H9 (cell line): ENCODE measurements around the gene MAML1. TPM values are rescaled to one million over a fixed set of nuclear protein-coding genes. Genes with fewer than 3 reads are reported as not detected.

Experiments
- DNase-seq: peaks from one replicate; pipeline ENCODE4 v3.0.0-alpha.2; 2017
- H2AFZ ChIP-seq: one replicate; pipeline ENCODE4 v1.6.1; 2013; ENCODE audit warnings: mild to moderate bottlenecking, low read length, control low read depth, moderate library complexity
- H2AK5ac ChIP-seq: 2 replicates; pipeline ENCODE4 v1.6.1; 2013; ENCODE audit warnings: low read length, control low read depth, mixed read lengths; ENCODE audit not compliant: insufficient read length
- H2BK120ac ChIP-seq: one replicate; pipeline ENCODE4 v1.6.1; 2013; ENCODE audit warnings: low read depth, mild to moderate bottlenecking, low read length, control low read depth, inconsistent platforms; ENCODE audit not compliant: poor library complexity, severe bottlenecking
- H2BK12ac ChIP-seq: 2 replicates; pipeline ENCODE4 v1.6.1; 2013; ENCODE audit warnings: low read length, control low read depth, mixed read lengths, low read depth; ENCODE audit not compliant: insufficient read length
- H2BK15ac ChIP-seq: 2 replicates; pipeline ENCODE4 v1.6.1; 2013; ENCODE audit warnings: low read depth, low read length, control low read depth
- H2BK20ac ChIP-seq: one replicate; pipeline ENCODE4 v1.6.1; 2013; ENCODE audit warnings: low read depth, mild to moderate bottlenecking, low read length, control low read depth, inconsistent platforms; ENCODE audit not compliant: poor library complexity, severe bottlenecking
- H2BK5ac ChIP-seq: 2 replicates; pipeline ENCODE4 v1.6.1; 2013; ENCODE audit warnings: low read length, control low read depth, mixed read lengths; ENCODE audit not compliant: insufficient read length
- H3K14ac ChIP-seq: 2 replicates; pipeline ENCODE4 v1.6.1; 2013; ENCODE audit warnings: low read length, control low read depth; ENCODE audit not compliant: insufficient read depth
- H3K18ac ChIP-seq: 2 replicates; pipeline ENCODE4 v1.6.1; 2013; ENCODE audit warnings: low read depth, mild to moderate bottlenecking, mixed read lengths, low read length, control low read depth; ENCODE audit not compliant: insufficient read length
- H3K23ac ChIP-seq: 2 replicates; pipeline ENCODE4 v1.6.1; 2013; ENCODE audit warnings: low read length, control low read depth, mixed read lengths, low read depth; ENCODE audit not compliant: insufficient read length
- H3K23me2 ChIP-seq: 2 replicates; pipeline ENCODE4 v1.6.1; 2013; ENCODE audit warnings: low read depth, mild to moderate bottlenecking, mixed read lengths, low read length, control low read depth; ENCODE audit not compliant: insufficient read length, poor library complexity, severe bottlenecking
- H3K27ac ChIP-seq: 2 replicates; pipeline ENCODE4 v1.5.1; 2013; ENCODE audit warnings: low read length, control low read depth, mixed read lengths, low read depth; ENCODE audit not compliant: insufficient read length
- H3K27me3 ChIP-seq: 2 replicates; pipeline ENCODE4 v1.6.1; 2013; ENCODE audit warnings: low read length, control low read depth, inconsistent platforms; ENCODE audit not compliant: insufficient read depth
- H3K4ac ChIP-seq: 2 replicates; pipeline ENCODE4 v1.6.1; 2013; ENCODE audit warnings: low read depth, mild to moderate bottlenecking, control low read depth, inconsistent platforms, low read length, moderate library complexity
- H3K4me1 ChIP-seq: 2 replicates; pipeline ENCODE4 v1.6.1; 2013; ENCODE audit warnings: low read length, control low read depth, inconsistent platforms; ENCODE audit not compliant: insufficient read depth
- H3K4me2 ChIP-seq: 2 replicates; pipeline ENCODE4 v1.6.1; 2013; ENCODE audit warnings: low read length, control low read depth, mixed read lengths; ENCODE audit not compliant: insufficient read length, insufficient read depth
- H3K56ac ChIP-seq: 2 replicates; pipeline ENCODE4 v1.6.1; 2013; ENCODE audit warnings: low read depth, mild to moderate bottlenecking, mixed read lengths, low read length, control low read depth; ENCODE audit not compliant: insufficient read length
- H3K79me1 ChIP-seq: 2 replicates; pipeline ENCODE4 v1.6.1; 2013; ENCODE audit warnings: low read depth, mild to moderate bottlenecking, moderate library complexity, low read length, control low read depth, inconsistent platforms; ENCODE audit not compliant: insufficient read depth, poor library complexity, severe bottlenecking
- H3K79me2 ChIP-seq: 2 replicates; pipeline ENCODE4 v1.6.1; 2013; ENCODE audit warnings: low read length, control low read depth, inconsistent platforms; ENCODE audit not compliant: insufficient read depth
- H3K9ac ChIP-seq: 2 replicates; pipeline ENCODE4 v1.6.1; 2013; ENCODE audit warnings: low read length, control low read depth, mixed read lengths; ENCODE audit not compliant: insufficient read length; ENCODE audit errors: extremely low read depth
- H3K9me3 ChIP-seq: one replicate; pipeline ENCODE4 v1.6.1; 2013; ENCODE audit warnings: low read depth, low read length, inconsistent platforms; ENCODE audit not compliant: control insufficient read depth
- H3T11ph ChIP-seq: one replicate; pipeline ENCODE4 v1.6.1; 2013; ENCODE audit warnings: mild to moderate bottlenecking, low read length, control low read depth, inconsistent platforms
- H4K20me1 ChIP-seq: one replicate; pipeline ENCODE4 v1.6.1; 2013; ENCODE audit not compliant: control insufficient read depth, insufficient read length, insufficient read depth
- H4K5ac ChIP-seq: 2 replicates; pipeline ENCODE4 v1.6.1; 2013; ENCODE audit warnings: low read depth, mild to moderate bottlenecking, mixed read lengths, low read length, control low read depth; ENCODE audit not compliant: insufficient read length
- H4K8ac ChIP-seq: replicated peaks from 2 replicates; pipeline ENCODE4 v1.6.1; 2013; ENCODE audit warnings: low read length, control low read depth, mixed read lengths, low read depth; ENCODE audit not compliant: insufficient read length
- H4K91ac ChIP-seq: 2 replicates; pipeline ENCODE4 v1.6.1; 2013; ENCODE audit warnings: low read depth, mild to moderate bottlenecking, moderate library complexity, mixed read lengths, low read length, control low read depth; ENCODE audit not compliant: insufficient read length
- H3K27ac Mint-ChIP-seq, 3 experiments: 2 replicates in 2 of 3; 3 replicates in 1 of 3; pipeline ENCODE4 v1.8.0; 2020 to 2021; ENCODE audit warnings: mixed read lengths in 3 of 3, mild to moderate bottlenecking in 1 of 3, moderate library complexity in 1 of 3
- H3K27me3 Mint-ChIP-seq: 2 replicates; pipeline ENCODE4 v1.8.0; 2021; ENCODE audit warnings: low read depth, mild to moderate bottlenecking, moderate library complexity, mixed read lengths
- H3K36me3 Mint-ChIP-seq, 3 experiments: 2 replicates in 2 of 3; 3 replicates in 1 of 3; pipeline ENCODE4 v1.8.0; 2020 to 2021; ENCODE audit warnings: low read depth in 3 of 3, mixed read lengths in 3 of 3; ENCODE audit not compliant: insufficient read depth in 1 of 3
- H3K4me1 Mint-ChIP-seq, 2 experiments: 2 replicates each; pipeline ENCODE4 v1.8.0; 2020; ENCODE audit warnings: mixed read lengths in 2 of 2
- H3K4me3 Mint-ChIP-seq, 2 experiments: 2 replicates in 1 of 2; 3 replicates in 1 of 2; pipeline ENCODE4 v1.8.0; 2020 to 2021; ENCODE audit warnings: mild to moderate bottlenecking in 2 of 2, mixed read lengths in 2 of 2, moderate library complexity in 1 of 2
- H3K9me3 Mint-ChIP-seq, 2 experiments: 2 replicates in 1 of 2; 3 replicates in 1 of 2; pipeline ENCODE4 v1.8.0; 2020; ENCODE audit warnings: mild to moderate bottlenecking in 2 of 2, mixed read lengths in 2 of 2, moderate library complexity in 1 of 2
- WGBS: extraction: QIAGEN DNeasy Blood & Tissue Kit; methylation state at CpG from one replicate; pipeline ENCODE4 v1.1.7; 2013; ENCODE audit warnings: missing lambda C conversion rate, low lambda C conversion rate, mixed read lengths; ENCODE audit not compliant: insufficient read length; ENCODE audit errors: extremely low coverage; 5-methylcytosine and 5-hydroxymethylcytosine counted together
- total RNA-seq: library from RNA; stranded (reverse); gene quantifications from 2 replicates; pipeline ENCODE4 v1.2.1, GENCODE V29; 2021
- TF ChIP-seq, protein P1 (sequence below): fragments of 200-600 bp; sonication (generic); conservative IDR thresholded peaks from 3 replicates; pipeline ENCODE4 v1.8.0; 2021; ENCODE audit warnings: antibody characterized with exemption, mild to moderate bottlenecking

The MAML1 gene
- total RNA-seq, 1 experiment from 2014 or later: 50.8 TPM

DNA sequence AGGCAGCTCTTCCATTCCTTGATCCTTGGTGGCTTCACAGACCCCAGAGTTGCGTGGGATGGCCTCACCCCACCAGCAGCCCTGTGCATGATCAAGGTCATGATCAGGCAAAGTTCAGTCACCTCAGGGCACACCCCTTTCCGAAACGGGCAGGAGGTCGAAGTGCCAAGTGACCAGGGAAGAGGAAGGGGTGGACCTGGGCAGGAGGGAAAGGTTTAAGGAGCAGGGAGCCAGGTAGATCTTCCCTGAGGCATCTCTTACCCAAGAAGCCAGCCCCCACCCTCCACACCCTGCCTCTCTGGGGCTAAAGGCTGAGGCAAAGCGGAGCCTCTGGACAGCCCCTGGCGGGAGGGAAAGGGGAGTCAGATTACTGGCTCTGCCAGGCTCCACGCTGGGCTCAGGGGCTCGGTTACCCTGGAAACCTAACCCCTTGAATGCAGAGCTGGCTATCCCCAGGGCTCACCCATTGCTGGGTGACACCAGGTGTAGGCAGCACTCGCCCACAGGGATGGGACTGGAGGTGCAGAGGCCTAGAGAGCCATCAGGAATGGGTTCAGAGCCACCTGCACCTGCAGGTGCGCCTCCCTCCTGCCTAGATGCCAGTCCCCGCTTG lies 70.4 kb downstream of the MAML1 start:
- Histone ChIP-seq H3K4me1 (no peaks in the 10 kb centered on the region), H2AFZ (no peak overlapping the region), H2BK5ac (no peak overlapping the region), H3K9ac (no peak overlapping the region), H3K9me3 (no peaks in the 10 kb centered on the region), H4K91ac (no peak overlapping the region), H3K23me2 (peaks cover 5% of the 10 kb centered on the region), H3K79me1 (peaks cover 5% of the 10 kb centered on the region), H3K4me2 (no peak overlapping the region), H4K8ac (no peak overlapping the region), H3K27me3 (no peaks in the 10 kb centered on the region), H3K4ac (no peak overlapping the region), H2BK20ac (no peak overlapping the region), H4K20me1 (no peaks in the 10 kb centered on the region), H3K23ac (no peak overlapping the region), H2BK15ac (no peak overlapping the region), H2AK5ac (no peak overlapping the region), H2BK12ac (no peak overlapping the region), H4K5ac (no peak overlapping the region), H3T11ph (no peak overlapping the region), H3K27ac (no peak overlapping the region), H3K56ac (no peak overlapping the region), H3K14ac (no peak overlapping the region), H2BK120ac (no peak overlapping the region), H3K18ac (no peak overlapping the region), H3K79me2 (no peaks in the 10 kb centered on the region; the same call in 1 of the 2 replicates)
- H3K27ac Mint-ChIP-seq: no peak overlapping the region
- peaks cover 28 to 39% of the 10 kb centered on the region in 2 experiments for H3K4me1 Mint-ChIP-seq
- DNase-seq: no peak
- H3K36me3 Mint-ChIP-seq: peaks cover 15 to 34% (median 28%) of the 10 kb centered on the region in 3 experiments; a peak in 6 of 7 replicates
- H3K27me3 Mint-ChIP-seq: no peaks in the 10 kb centered on the region
- H3K4me3 Mint-ChIP-seq: peak overlapping the region in 1 of 2 experiments; percentile 57; a peak in 1 of 5 replicates
- no peaks in the 10 kb centered on the region for H3K9me3 Mint-ChIP-seq
- TF ChIP-seq, protein P1, sequence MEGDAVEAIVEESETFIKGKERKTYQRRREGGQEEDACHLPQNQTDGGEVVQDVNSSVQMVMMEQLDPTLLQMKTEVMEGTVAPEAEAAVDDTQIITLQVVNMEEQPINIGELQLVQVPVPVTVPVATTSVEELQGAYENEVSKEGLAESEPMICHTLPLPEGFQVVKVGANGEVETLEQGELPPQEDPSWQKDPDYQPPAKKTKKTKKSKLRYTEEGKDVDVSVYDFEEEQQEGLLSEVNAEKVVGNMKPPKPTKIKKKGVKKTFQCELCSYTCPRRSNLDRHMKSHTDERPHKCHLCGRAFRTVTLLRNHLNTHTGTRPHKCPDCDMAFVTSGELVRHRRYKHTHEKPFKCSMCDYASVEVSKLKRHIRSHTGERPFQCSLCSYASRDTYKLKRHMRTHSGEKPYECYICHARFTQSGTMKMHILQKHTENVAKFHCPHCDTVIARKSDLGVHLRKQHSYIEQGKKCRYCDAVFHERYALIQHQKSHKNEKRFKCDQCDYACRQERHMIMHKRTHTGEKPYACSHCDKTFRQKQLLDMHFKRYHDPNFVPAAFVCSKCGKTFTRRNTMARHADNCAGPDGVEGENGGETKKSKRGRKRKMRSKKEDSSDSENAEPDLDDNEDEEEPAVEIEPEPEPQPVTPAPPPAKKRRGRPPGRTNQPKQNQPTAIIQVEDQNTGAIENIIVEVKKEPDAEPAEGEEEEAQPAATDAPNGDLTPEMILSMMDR: no peak
- no CpG with 5 or more reads among the region's 11 CpGs for WGBS
